ENCODE results near the gene VEPH1.

DNA sequence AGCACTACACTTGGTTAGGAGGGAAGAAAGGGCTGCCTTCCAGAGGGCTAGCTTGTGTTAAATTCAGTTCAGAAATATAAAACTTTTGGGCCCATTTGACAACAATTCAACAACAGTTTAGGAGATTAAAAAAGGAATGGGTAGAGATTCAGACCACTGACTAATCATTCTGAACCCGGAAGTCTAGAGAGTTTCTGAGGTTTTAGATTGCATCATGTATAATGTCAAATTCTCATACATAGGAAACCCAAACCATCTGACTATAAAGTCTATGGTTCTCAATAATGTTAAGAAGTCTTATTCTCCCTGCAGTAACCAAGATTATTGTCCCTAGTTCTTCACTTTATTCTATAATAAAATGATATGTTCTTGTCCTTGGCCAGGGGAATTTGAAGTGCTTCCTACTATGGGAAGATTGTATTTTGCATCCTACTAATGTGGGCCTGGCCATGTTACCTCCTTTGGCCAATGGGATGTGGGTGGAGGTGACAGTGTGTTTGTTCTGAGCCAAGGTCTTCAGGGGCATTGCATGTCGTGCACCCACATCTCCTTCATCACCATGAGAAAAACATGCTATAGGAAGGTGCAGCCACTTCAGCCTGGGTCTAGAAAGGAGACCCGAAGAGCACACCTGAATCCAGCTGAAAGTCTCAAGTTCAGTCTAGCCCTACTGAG is 276.9 kb downstream of the VEPH1 start:
- TF ChIP-seq EZH2 (IDR thresholded peaks at IDR 0.05; ENCODE audit: insufficient read depth, poor library complexity, severe bottlenecking) (no peak), EZH2phosphoT487 (IDR thresholded peaks at IDR 0.05; ENCODE audit: insufficient read depth, low read depth) (no peak)

Data from GM23248 (cell line).